Activated naive CD4-positive, alpha-beta T cell treated with anti-CD3 and anti-CD28 coated beads, Interleukin-2, amount 50 U/mL, for 24 hours (primary cell): Measurements from ENCODE around the gene ANXA2R.

Source experiments
- H3K27ac Mint-ChIP-seq: one replicate; pipeline ENCODE4 v1.8.0; 2021; ENCODE audit warnings: mild to moderate bottlenecking, mixed read lengths
- H3K27me3 Mint-ChIP-seq: one replicate; pipeline ENCODE4 v1.8.0; 2021; ENCODE audit warnings: mixed read lengths
- H3K36me3 Mint-ChIP-seq: one replicate; pipeline ENCODE4 v1.8.0; 2021; ENCODE audit warnings: mixed read lengths
- H3K4me1 Mint-ChIP-seq: one replicate; pipeline ENCODE4 v1.8.0; 2021; ENCODE audit warnings: mixed read lengths
- H3K4me3 Mint-ChIP-seq: one replicate; pipeline ENCODE4 v1.8.0; 2021; ENCODE audit warnings: mild to moderate bottlenecking, mixed read lengths
- H3K9me3 Mint-ChIP-seq: one replicate; pipeline ENCODE4 v1.8.0; 2021; ENCODE audit warnings: mixed read lengths

Gene ANXA2R

DNA sequence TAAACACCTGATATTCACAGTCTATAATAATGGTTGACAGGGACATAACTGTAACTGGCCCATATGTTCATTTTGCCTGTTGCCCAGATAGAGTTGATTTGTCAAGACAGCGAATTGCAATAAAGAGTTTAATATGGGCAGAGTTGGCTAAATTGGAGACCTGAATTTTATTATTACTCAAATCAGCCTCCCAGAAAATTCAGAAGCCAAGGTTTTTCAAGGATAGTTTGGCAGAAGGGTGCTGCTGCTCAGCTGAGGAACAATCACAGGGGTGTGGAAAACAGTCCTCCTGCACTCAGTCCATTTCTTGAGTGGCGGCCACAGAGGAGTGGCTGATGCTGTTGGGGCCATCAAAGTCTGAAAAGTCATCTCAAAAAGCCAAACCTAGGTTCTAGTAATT lies 19.0 kb downstream of the ANXA2R start:
- peak overlapping the region; percentile 94 for H3K27ac Mint-ChIP-seq
- H3K27me3 Mint-ChIP-seq = no peaks in the 10 kb centered on the region
- H3K4me3 Mint-ChIP-seq = peak overlapping the region; percentile 64
- H3K4me1 Mint-ChIP-seq = peaks cover 22% of the 10 kb centered on the region
- H3K9me3 Mint-ChIP-seq = no peaks in the 10 kb centered on the region
- H3K36me3 Mint-ChIP-seq = no peaks in the 10 kb centered on the region

DNA sequence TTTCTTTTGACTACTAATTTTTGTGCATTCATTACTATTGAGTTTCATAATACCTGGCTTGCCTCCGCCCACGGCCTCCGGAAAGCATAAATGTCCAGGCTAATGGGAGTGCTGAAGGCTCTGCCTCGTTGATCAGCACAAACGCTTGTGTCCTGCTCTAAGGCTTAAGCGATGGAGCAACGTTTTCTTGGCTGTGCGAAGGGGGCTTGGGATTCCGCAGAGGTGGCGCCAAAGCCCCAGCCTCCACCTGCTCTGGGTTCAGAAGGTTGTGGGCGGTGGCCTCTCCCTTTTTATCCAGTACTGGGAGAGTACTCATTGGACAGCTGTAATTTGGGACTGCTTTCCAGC lies 19.7 kb downstream of the ANXA2R start:
- Mint-ChIP-seq H3K36me3 (no peaks in the 10 kb centered on the region), H3K4me3 (peak overlapping the region; percentile 99), H3K27me3 (no peaks in the 10 kb centered on the region), H3K27ac (peak overlapping the region; percentile 94), H3K4me1 (peaks cover 30% of the 10 kb centered on the region), H3K9me3 (no peaks in the 10 kb centered on the region)

- Mint-ChIP-seq H3K27me3 (no peaks in the 10 kb centered on the region), H3K9me3 (no peaks in the 10 kb centered on the region), H3K36me3 (no peaks in the 10 kb centered on the region), H3K27ac (peak overlapping the region; percentile 94), H3K4me1 (peaks cover 36% of the 10 kb centered on the region), H3K4me3 (peak overlapping the region; percentile 99)
Observed at GRCh38 chr5:43019614-43020398, 20.3 kb downstream of the ANXA2R start.

GRCh38 chr5:43019291-43019613 lies 20.9 kb downstream of the ANXA2R start:
- Mint-ChIP-seq H3K4me3 (peak overlapping the region; percentile 99), H3K27me3 (no peaks in the 10 kb centered on the region), H3K36me3 (no peaks in the 10 kb centered on the region), H3K4me1 (peaks cover 41% of the 10 kb centered on the region), H3K27ac (peak overlapping the region; percentile 94), H3K9me3 (no peaks in the 10 kb centered on the region)

DNA sequence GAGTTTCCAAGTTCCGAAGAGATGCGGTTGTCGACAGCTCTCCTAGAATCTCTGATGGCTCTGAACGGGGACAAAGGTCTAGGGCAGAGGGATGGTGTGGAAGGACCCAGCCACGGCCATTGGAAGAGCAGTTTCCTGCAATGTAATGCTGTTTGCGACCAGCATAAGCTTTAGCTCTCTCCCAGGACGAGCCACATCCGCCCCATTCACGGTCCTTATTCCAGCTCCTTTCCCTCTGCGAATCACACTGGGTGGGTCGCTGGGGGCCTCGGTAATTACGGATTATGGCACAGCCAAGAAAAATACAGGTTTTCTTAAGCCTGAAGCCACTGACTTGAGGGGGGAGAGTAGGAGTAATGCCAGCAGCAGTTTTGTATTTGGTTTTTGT lies 22.7 kb downstream of the ANXA2R start:
- peak overlapping the region; percentile 94 for H3K27ac Mint-ChIP-seq
- no peaks in the 10 kb centered on the region for H3K36me3 Mint-ChIP-seq
- peak overlapping the region; percentile 99 for H3K4me3 Mint-ChIP-seq
- peaks cover 41% of the 10 kb centered on the region for H3K4me1 Mint-ChIP-seq
- H3K9me3 Mint-ChIP-seq = no peaks in the 10 kb centered on the region
- no peaks in the 10 kb centered on the region for H3K27me3 Mint-ChIP-seq

DNA sequence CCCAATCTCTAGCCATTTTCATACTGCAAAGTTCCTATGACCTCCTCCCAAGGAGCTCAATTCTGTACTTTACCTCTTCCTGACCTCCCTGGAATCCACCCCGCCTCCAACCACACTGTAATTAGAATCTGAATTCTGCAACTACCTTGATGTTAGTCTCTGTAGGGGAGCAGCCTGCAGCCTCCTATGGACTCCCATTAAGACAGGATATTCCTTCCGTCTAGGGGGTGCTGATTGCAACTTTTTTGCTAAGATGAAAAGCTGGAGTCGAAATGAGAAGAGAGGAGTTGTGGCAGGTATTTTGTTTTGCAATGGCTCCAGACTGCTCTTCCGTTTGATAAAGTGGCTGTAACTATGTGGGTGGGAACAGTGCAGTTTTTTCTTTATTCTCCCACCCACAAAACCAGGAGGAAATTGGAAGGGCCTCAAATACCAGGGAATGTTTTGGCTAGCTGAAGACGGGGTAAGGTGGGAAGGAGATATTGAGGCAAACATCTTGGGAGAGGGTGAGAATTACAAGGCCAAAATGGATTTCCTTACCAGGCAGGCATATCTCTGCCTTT lies 23.8 kb downstream of the ANXA2R start:
- Mint-ChIP-seq H3K36me3 (no peaks in the 10 kb centered on the region), H3K4me3 (peak overlapping the region; percentile 99), H3K4me1 (peaks cover 44% of the 10 kb centered on the region), H3K9me3 (no peaks in the 10 kb centered on the region), H3K27ac (peak overlapping the region; percentile 94), H3K27me3 (no peaks in the 10 kb centered on the region)

GRCh38 chr5:43014522-43014921 lies 25.6 kb downstream of the ANXA2R start:
- Mint-ChIP-seq H3K27me3 (no peaks in the 10 kb centered on the region), H3K4me3 (no peak overlapping the region), H3K36me3 (no peaks in the 10 kb centered on the region), H3K27ac (no peak overlapping the region), H3K9me3 (no peaks in the 10 kb centered on the region), H3K4me1 (peaks cover 55% of the 10 kb centered on the region)

GRCh38 chr5:43010935-43011315 lies 29.2 kb downstream of the ANXA2R start:
- Mint-ChIP-seq H3K36me3 (no peaks in the 10 kb centered on the region), H3K27ac (peak overlapping the region; percentile 90), H3K4me3 (peak overlapping the region; percentile 96), H3K27me3 (no peaks in the 10 kb centered on the region), H3K4me1 (peaks cover 56% of the 10 kb centered on the region), H3K9me3 (no peaks in the 10 kb centered on the region)

- Mint-ChIP-seq H3K27ac (peak overlapping the region; percentile 98), H3K27me3 (no peaks in the 10 kb centered on the region), H3K4me1 (peaks cover 36% of the 10 kb centered on the region), H3K4me3 (peak overlapping the region; percentile 96), H3K9me3 (no peaks in the 10 kb centered on the region), H3K36me3 (no peaks in the 10 kb centered on the region)
Observed at GRCh38 chr5:43008363-43009153, 31.6 kb downstream of the ANXA2R start.

DNA sequence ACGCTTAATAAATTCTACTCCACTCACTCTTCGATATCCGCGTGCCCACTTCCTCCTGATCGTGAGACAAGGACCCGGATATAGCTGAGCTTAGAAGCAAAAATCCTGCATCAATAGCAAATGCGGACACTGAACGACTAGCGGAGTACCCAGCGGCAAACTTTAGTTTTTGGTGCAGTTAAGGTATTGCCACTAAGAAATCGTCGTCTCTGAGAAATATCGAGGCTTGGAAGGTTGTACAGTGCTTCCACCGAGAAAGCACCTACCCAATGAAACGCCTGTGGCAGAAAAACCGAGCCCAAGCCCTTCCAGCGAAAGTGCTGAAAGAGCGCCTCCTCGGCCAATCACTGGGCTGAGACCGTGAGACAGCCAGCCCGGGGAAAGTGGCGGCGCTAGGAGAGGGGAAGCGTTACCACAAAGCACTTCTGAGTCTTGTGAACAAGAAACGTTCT lies 32.2 kb downstream of the ANXA2R start:
- Mint-ChIP-seq H3K27me3 (no peaks in the 10 kb centered on the region), H3K27ac (peak overlapping the region; percentile 98), H3K4me1 (peaks cover 36% of the 10 kb centered on the region), H3K9me3 (no peaks in the 10 kb centered on the region), H3K36me3 (no peaks in the 10 kb centered on the region), H3K4me3 (peak overlapping the region; percentile 96)

GRCh38 chr5:43007246-43007910 lies 32.7 kb downstream of the ANXA2R start:
- H3K4me3 Mint-ChIP-seq = peak overlapping the region; percentile 96
- no peaks in the 10 kb centered on the region for H3K9me3 Mint-ChIP-seq
- no peaks in the 10 kb centered on the region for H3K36me3 Mint-ChIP-seq
- no peaks in the 10 kb centered on the region for H3K27me3 Mint-ChIP-seq
- H3K27ac Mint-ChIP-seq = peak overlapping the region; percentile 98
- H3K4me1 Mint-ChIP-seq = peaks cover 36% of the 10 kb centered on the region

DNA sequence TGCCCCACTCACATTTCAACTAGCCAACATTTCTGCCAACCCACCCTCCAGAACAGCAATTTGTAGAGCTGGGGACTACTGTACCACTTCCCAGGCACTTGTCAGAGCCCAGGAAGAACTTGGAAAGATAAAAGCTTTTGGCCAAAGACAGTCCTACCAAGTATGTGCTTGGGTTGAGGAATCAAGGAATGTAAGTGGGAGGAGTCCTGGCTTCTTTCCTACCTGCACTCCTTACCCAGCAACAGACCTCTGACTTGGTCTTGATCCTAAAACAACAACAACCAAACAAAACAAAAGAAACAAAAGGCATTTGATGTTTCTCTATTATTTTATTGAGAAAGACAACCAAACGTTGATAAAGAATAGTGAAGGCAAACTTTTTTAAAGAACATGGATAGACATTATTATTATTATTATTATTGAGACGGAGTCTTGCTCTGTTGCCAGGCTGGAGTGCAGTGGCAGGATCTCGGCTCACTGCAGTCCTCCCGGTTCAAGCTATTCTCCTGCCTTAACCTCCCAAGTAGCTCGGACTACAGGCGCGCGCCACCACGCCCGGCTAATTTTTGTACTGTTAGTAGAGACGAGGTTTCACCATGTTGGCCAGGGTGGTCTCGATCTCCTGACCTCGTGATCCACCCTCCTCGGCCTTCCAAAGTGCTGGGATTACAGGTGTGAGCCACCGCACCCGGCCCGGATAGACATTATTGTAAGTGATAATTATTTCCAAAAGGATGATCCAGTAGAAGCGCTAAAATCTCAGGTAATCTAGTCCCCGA lies 33.5 kb downstream of the ANXA2R start:
- Mint-ChIP-seq H3K4me3 (peak overlapping the region; percentile 96), H3K36me3 (no peaks in the 10 kb centered on the region), H3K9me3 (no peaks in the 10 kb centered on the region), H3K27me3 (no peaks in the 10 kb centered on the region), H3K4me1 (peaks cover 35% of the 10 kb centered on the region), H3K27ac (peak overlapping the region; percentile 98)

DNA sequence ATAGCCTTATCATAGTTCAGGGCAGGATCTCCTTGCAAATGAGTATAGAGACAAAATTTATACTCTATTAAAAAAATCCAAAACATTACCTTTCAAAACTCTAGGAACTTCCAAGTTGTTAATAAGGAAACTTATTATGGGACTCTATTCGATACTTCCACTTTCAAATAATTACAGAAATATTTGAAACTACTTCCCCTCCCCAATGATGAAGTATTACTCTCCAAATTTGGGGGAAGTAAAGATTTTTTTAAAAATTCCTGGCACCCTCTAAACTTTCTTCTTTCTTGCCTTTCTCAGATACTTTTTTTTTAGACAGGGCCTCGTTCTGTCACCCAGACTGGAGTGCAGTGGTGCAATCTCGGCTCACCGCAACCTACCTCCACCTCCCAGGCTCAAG lies 35.1 kb downstream of the ANXA2R start:
- Mint-ChIP-seq H3K4me3 (no peak overlapping the region), H3K4me1 (peaks cover 25% of the 10 kb centered on the region), H3K27ac (no peak overlapping the region), H3K9me3 (no peaks in the 10 kb centered on the region), H3K27me3 (no peaks in the 10 kb centered on the region), H3K36me3 (no peaks in the 10 kb centered on the region)

- Mint-ChIP-seq H3K27me3 (no peaks in the 10 kb centered on the region), H3K4me3 (no peak overlapping the region), H3K36me3 (no peaks in the 10 kb centered on the region), H3K9me3 (no peaks in the 10 kb centered on the region), H3K27ac (no peak overlapping the region), H3K4me1 (peaks cover 16% of the 10 kb centered on the region)
Observed at GRCh38 chr5:43001748-43002147, 38.4 kb downstream of the ANXA2R start.

- no peak overlapping the region for H3K4me3 Mint-ChIP-seq
- no peak overlapping the region for H3K27ac Mint-ChIP-seq
- no peaks in the 10 kb centered on the region for H3K27me3 Mint-ChIP-seq
- H3K36me3 Mint-ChIP-seq = no peaks in the 10 kb centered on the region
- H3K4me1 Mint-ChIP-seq = peaks cover 20% of the 10 kb centered on the region
- no peaks in the 10 kb centered on the region for H3K9me3 Mint-ChIP-seq
Observed at GRCh38 chr5:43000914-43001313, 39.2 kb downstream of the ANXA2R start.
